HepG2 (cell line): ENCODE results near the gene CAPZA1. TPM values are rescaled to one million over a fixed set of nuclear protein-coding genes. Genes with fewer than 3 reads are reported as not detected.

Experiments
- BRF2 ChIP-seq: sonication (generic); formaldehyde crosslinking; IDR thresholded peaks from 2 replicates; pipeline ENCODE4 v1.8.1; 2022; ENCODE audit warnings: mild to moderate bottlenecking, missing genetic modification reagents
- CREB1 ChIP-seq, 2 experiments: fragments of 450-650 bp in 1 of 2; IDR thresholded peaks; 2 replicates each; pipeline ENCODE4 v1.6.1; 2016 to 2017; ENCODE audit warnings: control low read depth in 1 of 2, mild to moderate bottlenecking in 1 of 2, missing compliant biosample characterization in 1 of 2, missing genetic modification characterization in 1 of 2
- NFYB ChIP-seq: sonication (generic); formaldehyde crosslinking; IDR thresholded peaks from 2 replicates; pipeline ENCODE4 v1.4.0; 2020; ENCODE audit warnings: missing genetic modification reagents
- PLSCR1 ChIP-seq: sonication (generic); formaldehyde crosslinking; IDR thresholded peaks from 2 replicates; pipeline ENCODE4 v1.5.0; 2020; ENCODE audit warnings: missing genetic modification reagents, mild to moderate bottlenecking, borderline replicate concordance
- PRDM4 ChIP-seq: sonication (generic); formaldehyde crosslinking; IDR thresholded peaks from 2 replicates; pipeline ENCODE4 v1.9.0; 2021; ENCODE audit warnings: missing genetic modification reagents, borderline replicate concordance
- ZBTB37 ChIP-seq: sonication (generic); formaldehyde crosslinking; IDR thresholded peaks from 2 replicates; pipeline ENCODE4 v1.4.0; 2020; ENCODE audit warnings: mild to moderate bottlenecking, missing genetic modification reagents
- ZBTB49 ChIP-seq: sonication (generic); formaldehyde crosslinking; IDR thresholded peaks from 2 replicates; pipeline ENCODE4 v1.4.0; 2020; ENCODE audit warnings: missing genetic modification reagents, borderline replicate concordance
- ZNF281 ChIP-seq: sonication (generic); formaldehyde crosslinking; IDR thresholded peaks from 2 replicates; pipeline ENCODE4 v1.4.0; 2020; ENCODE audit warnings: missing genetic modification reagents, borderline replicate concordance
- ZNF354B ChIP-seq: sonication (generic); formaldehyde crosslinking; IDR thresholded peaks from 2 replicates; pipeline ENCODE4 v1.8.0; 2022; ENCODE audit warnings: mild to moderate bottlenecking, missing genetic modification reagents
- ZNF780A ChIP-seq: sonication (generic); formaldehyde crosslinking; IDR thresholded peaks from 2 replicates; pipeline ENCODE4 v1.8.0; 2022; ENCODE audit warnings: mild to moderate bottlenecking, missing genetic modification reagents, moderate library complexity
- ZNF781 ChIP-seq: sonication (generic); formaldehyde crosslinking; IDR thresholded peaks from 2 replicates; pipeline ENCODE4 v1.5.1; 2020; ENCODE audit warnings: borderline replicate concordance, mild to moderate bottlenecking, missing genetic modification reagents; ENCODE audit errors: not compliant biosample characterization
- ZSCAN31 ChIP-seq: sonication (generic); formaldehyde crosslinking; IDR thresholded peaks from 2 replicates; pipeline ENCODE4 v1.5.0; 2020; ENCODE audit warnings: low read depth, mild to moderate bottlenecking, missing genetic modification reagents
- ZSCAN5A ChIP-seq: sonication (generic); formaldehyde crosslinking; IDR thresholded peaks from 2 replicates; pipeline ENCODE4 v1.8.0; 2022; ENCODE audit warnings: mild to moderate bottlenecking, missing genetic modification reagents, borderline replicate concordance
- polyA plus RNA-seq, 8 experiments: library from polyadenylated mRNA; depleted of rRNA in 3 of 8; stranded (reverse) in 7 of 8; unstranded in 1 of 8; fragments of >200 nt; fragmentation: Illumina TruSeq in 4 of 8; extraction: Trizol in 4 of 8; gene quantifications; 2 replicates each; pipeline versions ENCODE4 v1.2.1 to v1.2.3, GENCODE V29; 2011 to 2016; ENCODE audit warnings: low read depth in 4 of 8, missing spikeins in 1 of 8, mixed read lengths in 1 of 8; ENCODE audit not compliant: insufficient read depth in 1 of 8
- total RNA-seq, 5 experiments: library from RNA; depleted of rRNA; stranded (reverse); fragments of >200 nt; fragmentation: Illumina TruSeq; extraction: Trizol; gene quantifications; 2 replicates each; pipeline ENCODE4 v1.2.3, GENCODE V29; 2016; ENCODE audit warnings: low read depth in 1 of 5

Gene CAPZA1
- total and polyA plus RNA-seq, 2 of the 13 experiments (the other 11 are each of a cell fraction or from before 2014, with no cell fraction given), result 67.0 to 117 TPM

- no peak for TF ChIP-seq ZNF781 (CRISPR knock-in tag)
- no peak for TF ChIP-seq ZSCAN5A (CRISPR knock-in tag)
- no peak for TF ChIP-seq ZBTB37 (CRISPR knock-in tag)
- no peak for TF ChIP-seq NFYB (CRISPR knock-in tag)
- TF ChIP-seq ZNF281, result peak; percentile 96
- TF ChIP-seq ZSCAN31 (CRISPR knock-in tag), result no peak
- TF ChIP-seq BRF2 (CRISPR knock-in tag), result no peak
- TF ChIP-seq PRDM4 (CRISPR knock-in tag), result no peak
- no peak for TF ChIP-seq ZNF780A (CRISPR knock-in tag)
- no peak for TF ChIP-seq CREB1 (IDR thresholded peaks at IDR 0.05)
- TF ChIP-seq CREB1 (CRISPR knock-in tag; IDR thresholded peaks at IDR 0.05), result no peak
- no peak for TF ChIP-seq ZBTB49 (CRISPR knock-in tag)
- no peak for TF ChIP-seq PLSCR1 (CRISPR knock-in tag)
- TF ChIP-seq ZNF354B, result no peak
Observed at GRCh38 chr1:112674986-112675727, 55.5 kb downstream of the CAPZA1 start (continued).
